GM18502 (cell line): ENCODE data around the gene PRDM12.
"Not testable (repeated sequence)": the region's sequence is repeated elsewhere in the genome, so short reads cannot be mapped to it uniquely, and the experiment has no call there.

Experiments
- ATAC-seq: cut with Tn5 transposase; IDR thresholded peaks from one replicate; pipeline ENCODE4 v1.9.1; 2021; ENCODE audit warnings: mild to moderate bottlenecking; ENCODE audit not compliant: unreplicated experiment, poor library complexity

The PRDM12 gene

DNA sequence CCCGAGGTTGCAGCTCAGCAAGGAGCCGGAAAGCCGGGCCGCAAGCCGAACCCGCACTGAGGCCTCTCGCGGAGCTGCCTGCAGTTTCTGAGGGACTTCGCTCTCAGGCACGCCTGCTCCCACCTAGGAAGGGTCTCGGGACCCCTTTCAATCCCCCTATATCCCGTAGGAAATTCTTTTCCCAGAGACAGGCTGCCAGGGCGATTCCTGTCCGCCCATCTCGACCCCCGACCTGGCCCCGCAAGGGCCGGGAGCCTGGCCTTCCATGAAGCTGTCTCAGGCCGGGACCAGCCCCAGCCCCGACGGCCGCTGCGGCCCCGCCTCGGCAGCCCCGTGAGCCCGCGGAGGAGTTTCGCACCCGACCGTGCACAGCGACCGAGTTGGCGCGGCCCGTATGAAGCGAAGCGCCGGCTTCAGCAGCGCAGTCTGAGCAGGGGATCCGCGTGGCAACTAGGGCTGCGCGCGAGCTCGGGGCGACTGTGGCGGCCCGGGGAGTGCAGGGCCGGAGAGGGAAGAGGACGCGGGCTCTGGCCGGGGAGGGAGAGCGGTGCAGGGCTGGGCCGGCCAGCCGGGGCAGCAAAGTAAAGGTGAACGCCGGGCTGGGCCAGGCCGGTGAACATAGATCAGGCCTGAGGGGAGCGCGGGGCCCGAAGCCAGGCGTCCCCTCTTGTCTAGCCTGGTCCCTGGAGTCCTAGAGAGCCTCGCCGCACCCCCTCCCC, 977 bp upstream of the PRDM12 start:
- ATAC-seq, result no peak

- ATAC-seq, result no peak
Measured at GRCh38 chr9:130663977-130664250, 480 bp upstream of the PRDM12 start.

DNA sequence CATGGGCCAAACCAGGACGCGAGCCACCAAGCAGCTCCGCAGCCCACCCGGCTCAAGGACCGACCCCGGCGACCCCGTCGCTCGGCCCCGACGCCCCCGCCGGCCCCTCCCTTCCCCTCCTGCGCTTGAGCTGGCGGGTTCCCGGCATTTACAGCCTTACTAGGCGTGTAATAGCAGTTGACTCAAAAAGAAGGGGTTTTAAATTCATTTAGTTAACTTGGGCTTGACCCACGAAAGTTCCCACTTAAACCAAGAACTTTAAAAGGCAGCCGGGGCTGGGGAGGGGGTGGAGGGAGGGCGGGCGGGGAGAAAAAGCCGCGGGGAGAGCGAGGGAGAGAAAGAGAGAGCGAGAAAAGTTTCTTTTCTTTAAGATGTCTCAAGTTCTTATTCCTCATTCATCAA, 636 bp downstream of the PRDM12 start:
- ATAC-seq, result no peak

- no peak for ATAC-seq
Measured at GRCh38 chr9:130665431-130666392, 1.3 kb downstream of the PRDM12 start.

DNA sequence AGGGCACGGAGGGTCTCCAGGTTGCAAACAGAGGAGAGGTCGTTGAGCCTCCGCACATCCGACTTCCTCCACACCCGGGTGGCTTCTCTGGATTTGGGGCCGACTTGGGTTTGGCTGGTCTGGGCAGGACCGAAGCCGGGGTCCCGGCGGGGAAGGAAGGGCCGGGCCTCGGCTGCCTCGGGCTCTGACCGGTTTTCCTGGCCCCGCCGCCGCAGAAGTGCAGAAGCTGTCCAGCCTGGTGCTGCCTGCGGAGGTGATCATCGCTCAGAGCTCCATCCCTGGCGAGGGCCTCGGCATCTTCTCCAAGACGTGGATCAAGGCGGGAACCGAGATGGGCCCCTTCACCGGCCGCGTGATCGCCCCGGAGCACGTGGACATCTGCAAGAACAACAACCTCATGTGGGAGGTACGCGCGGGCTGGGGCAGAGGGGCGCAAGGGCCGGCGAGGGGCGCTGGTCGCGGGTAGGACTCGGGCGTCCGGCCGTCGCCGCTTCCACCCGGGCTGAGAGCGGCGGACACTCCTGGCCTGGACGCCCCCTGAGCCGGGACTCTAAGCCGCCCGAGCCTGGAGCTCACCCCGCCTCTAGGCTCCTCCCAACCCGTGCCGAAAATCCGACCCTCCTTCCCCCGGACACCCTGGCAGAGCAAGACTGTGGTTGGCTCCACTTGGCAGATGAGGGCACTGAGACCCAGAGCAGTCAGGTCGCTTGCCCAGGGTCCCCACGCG, 2.2 kb downstream of the PRDM12 start:
- no peak for ATAC-seq

- no peak for ATAC-seq
Measured at GRCh38 chr9:130667120-130667435, 2.7 kb downstream of the PRDM12 start.

DNA sequence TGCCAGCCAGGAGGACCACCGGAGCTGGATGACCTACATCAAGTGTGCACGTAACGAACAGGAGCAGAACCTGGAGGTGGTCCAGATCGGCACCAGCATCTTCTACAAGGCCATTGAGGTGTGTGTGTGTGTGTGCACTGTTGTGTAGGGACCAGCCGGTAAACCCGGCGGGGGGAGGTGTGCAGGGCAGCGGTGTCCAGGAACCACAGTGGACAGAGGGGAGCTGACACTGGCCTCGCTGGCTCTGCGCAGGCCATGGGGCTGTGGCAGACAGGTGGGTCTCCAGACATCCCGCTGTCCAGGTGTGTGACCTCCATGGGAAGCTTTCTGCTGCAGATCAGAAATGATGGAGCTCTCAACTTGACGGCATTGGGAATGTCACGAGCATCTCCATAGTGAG, 3.8 kb downstream of the PRDM12 start:
- ATAC-seq, result no peak

GRCh38 chr9:130668659-130669058, 4.3 kb downstream of the PRDM12 start:
- ATAC-seq, result no peak

DNA sequence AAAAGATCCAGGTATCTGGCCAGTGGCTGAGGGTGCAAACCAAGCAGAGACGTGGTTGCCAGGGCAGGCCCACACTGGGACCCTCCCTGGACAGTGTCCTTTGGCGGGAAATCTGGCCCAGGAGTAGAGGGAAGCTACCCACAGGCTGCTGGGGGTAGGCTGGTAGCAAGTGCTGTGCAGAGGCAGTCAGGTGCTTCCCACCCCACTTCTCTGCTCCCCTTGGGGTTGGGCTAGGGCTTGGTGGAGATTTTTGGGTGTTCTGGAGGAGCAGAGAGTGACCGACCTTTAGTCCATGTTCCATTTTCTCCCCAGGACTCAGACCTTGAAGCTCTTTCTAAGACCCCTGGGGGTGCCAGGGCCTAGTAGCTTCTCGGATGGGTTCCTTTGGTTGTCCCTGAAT, 5.6 kb downstream of the PRDM12 start:
- ATAC-seq, result no peak

- ATAC-seq, result no peak
Measured at GRCh38 chr9:130670644-130671043, 6.2 kb downstream of the PRDM12 start.

- no peak for ATAC-seq
Measured at GRCh38 chr9:130672466-130672865, 8.1 kb downstream of the PRDM12 start.

GRCh38 chr9:130672933-130673615, 8.7 kb downstream of the PRDM12 start:
- no peak for ATAC-seq

DNA sequence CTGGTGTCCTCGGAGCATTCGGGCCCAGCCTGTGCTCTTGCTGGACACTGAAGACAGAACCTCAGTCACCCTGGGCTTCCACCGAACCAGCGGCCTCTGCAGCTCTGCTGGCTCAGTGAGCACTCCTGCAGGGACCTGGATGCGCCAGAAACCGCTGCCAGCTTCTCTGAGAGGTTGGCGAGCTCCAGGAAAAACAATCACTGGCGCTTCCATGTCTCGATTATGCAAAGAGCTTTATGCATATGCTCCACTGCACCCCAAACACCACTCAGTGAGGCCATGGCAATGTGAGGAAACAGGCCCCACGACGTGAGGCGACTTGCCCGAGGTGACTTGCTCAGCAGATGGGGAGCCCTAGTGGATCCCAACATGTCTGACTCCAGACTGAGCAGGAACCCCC, 11.0 kb downstream of the PRDM12 start:
- ATAC-seq, result no peak

DNA sequence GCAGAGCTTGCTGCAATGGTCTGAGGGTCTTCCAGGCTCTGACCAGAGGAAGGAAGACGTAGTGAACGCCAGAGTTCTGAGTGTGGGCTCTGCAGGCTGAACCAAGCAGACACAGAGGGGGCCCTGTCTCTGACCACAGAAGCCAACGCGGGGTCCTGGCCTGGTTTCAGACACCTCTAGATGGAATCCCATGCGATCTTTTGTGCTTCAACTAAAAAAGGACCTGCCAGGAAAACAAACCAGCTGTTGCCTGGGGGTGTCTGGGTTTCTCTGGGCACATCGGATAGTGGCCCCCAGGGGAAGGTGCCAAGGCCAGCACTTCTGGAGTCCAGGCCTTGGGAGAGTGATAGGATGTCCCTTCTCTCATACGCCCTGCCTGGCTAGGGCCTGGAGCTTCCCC, 12.9 kb downstream of the PRDM12 start:
- no peak for ATAC-seq

- ATAC-seq, result peak; percentile 50
Measured at GRCh38 chr9:130680836-130681768, 16.7 kb downstream of the PRDM12 start.

- ATAC-seq, result peak; percentile 31
Measured at GRCh38 chr9:130681769-130682420, 17.5 kb downstream of the PRDM12 start.

GRCh38 chr9:130682421-130683121, 18.2 kb downstream of the PRDM12 start:
- ATAC-seq, result no peak

DNA sequence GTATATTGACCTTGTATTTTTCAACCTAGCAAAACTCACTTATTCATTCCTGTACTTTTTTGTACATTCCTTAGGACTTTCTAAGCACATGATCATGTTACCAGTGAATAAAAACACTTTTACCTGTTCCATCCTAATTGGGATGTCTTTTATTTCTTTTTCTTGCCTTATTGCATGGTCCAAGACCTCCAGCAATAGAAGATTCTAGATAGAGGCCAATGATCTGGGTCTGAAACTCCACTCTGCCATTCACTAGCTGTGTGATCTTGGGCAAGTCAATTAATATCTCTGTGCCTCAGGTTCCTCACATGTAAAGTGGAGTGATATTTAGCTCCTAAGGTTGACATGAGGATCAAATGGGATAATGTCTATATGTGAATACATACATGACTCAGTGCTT, 20.7 kb downstream of the PRDM12 start:
- ATAC-seq, result no peak

- not testable (repeated sequence) for ATAC-seq
Measured at GRCh38 chr9:130685945-130686344, 21.6 kb downstream of the PRDM12 start.
